Tibial artery (tissue), 4 donors: ENCODE data around the gene FBXO47.
A peak's percentile ranks its signal among the peaks of the same experiment; 100 is the strongest.

Source experiments
- DNase-seq, 2 donors: peaks; one replicate each; pipeline ENCODE4 v3.0.0-alpha.2; 2019
- H3K27ac ChIP-seq, 2 donors: fragments of 200-600 bp; sonication (generic) in 1 of 2; 1 replicate in 1 of 2; 2 replicates in 1 of 2; pipeline ENCODE4 v1.5.1; 2018 to 2019; ENCODE audit warnings: mild to moderate bottlenecking in 1 of 2
- H3K27me3 ChIP-seq, 2 donors: fragments of 200-600 bp; sonication (generic) in 1 of 2; one replicate each; pipeline versions ENCODE4 v1.5.1 to v1.6.0; 2016 to 2019
- H3K36me3 ChIP-seq, 3 donors: fragments of 200-600 bp; sonication (generic) in 2 of 3; one replicate each; pipeline ENCODE4 v1.5.1; 2016 to 2019; ENCODE audit warnings: mild to moderate bottlenecking in 2 of 3
- H3K4me1 ChIP-seq, 4 donors: fragments of 200-600 bp; sonication (generic) in 2 of 4; 1 replicate in 3 of 4; 2 replicates in 1 of 4; pipeline ENCODE4 v1.5.1; 2016 to 2019
- H3K4me3 ChIP-seq, 2 donors: fragments of 200-600 bp; sonication (generic) in 1 of 2; 1 replicate in 1 of 2; 2 replicates in 1 of 2; pipeline ENCODE4 v1.5.1; 2018 to 2019; ENCODE audit warnings: mild to moderate bottlenecking in 2 of 2
- H3K9me3 ChIP-seq, 3 donors: fragments of 200-600 bp; sonication (generic) in 1 of 3; one replicate each; pipeline ENCODE4 v1.5.1; 2016 to 2019
- CTCF ChIP-seq, 2 experiments: fragments of 200-600 bp in 1 of 2; fragments of 450-650 bp in 1 of 2; IDR thresholded peaks; one replicate each; pipeline ENCODE4 v1.5.1; 2017 to 2019; ENCODE audit warnings: antibody characterized with exemption in 2 of 2, mild to moderate bottlenecking in 1 of 2, moderate library complexity in 1 of 2
- intact Hi-C: fragments of 100-400 bp; cut with DNase I; formaldehyde crosslinking; loops from one replicate; pipeline ENCODE4 v1.15.0; 2023; ENCODE audit warnings: low total_unique reads

FBXO47 gene

DNA sequence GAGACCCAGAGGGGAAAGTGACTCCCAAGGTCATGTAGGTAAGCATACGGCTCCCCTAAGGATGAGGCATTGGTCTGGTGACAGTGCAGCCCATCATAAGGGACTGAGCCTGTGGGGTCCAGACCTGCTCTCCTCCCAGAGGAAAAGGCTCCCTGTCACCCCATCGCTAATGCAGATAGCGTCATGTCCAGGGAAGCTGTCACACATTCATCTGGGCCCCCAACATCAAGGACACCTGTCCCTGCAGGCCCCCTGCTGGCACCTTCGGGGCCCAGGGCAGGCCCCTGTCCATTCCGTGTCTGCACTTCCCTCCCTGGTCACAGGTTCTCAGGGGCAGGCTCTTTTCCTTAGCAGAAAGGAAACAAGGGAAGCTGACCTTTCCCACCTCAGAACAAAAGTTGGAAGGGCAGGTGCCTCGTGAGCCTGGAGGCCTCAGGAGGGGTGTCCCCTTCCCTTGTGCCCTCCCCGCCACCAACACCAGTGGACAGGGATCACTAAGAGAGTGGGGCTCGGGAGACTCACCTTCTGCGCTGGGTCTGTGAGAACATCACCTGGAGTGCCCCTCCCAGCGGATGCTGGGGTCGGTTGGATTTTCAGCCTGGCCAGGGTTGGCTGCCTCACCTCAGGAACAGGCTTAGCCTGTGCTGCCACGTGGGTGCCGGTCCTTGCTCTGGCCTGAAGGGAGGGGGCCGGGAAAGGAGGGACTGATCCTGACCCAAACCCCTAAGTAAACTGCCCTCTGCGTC, 59.1 kb downstream of the FBXO47 start:
- peak overlapping the region; percentile 54 to 62 for H3K27ac ChIP-seq
- peak in 1 of 2 donors; percentile 54 for DNase-seq
- H3K27me3 ChIP-seq = no peaks in the 10 kb centered on the region
- TF ChIP-seq CTCF (IDR thresholded peaks at IDR 0.05) = no peak
- H3K9me3 ChIP-seq = no peaks in the 10 kb centered on the region
- H3K4me1 ChIP-seq = peaks cover 0 to 76% (median 56%) of the 10 kb centered on the region in 4 donors
- intact Hi-C loops = no loop called here
- H3K4me3 ChIP-seq = no peak overlapping the region
- peaks cover 22 to 50% (median 41%) of the 10 kb centered on the region in 3 donors for H3K36me3 ChIP-seq

GRCh38 chr17:38906460-38907228, 60.6 kb downstream of the FBXO47 start:
- no peak overlapping the region for H3K4me3 ChIP-seq
- H3K4me1 ChIP-seq = peaks cover 0 to 76% (median 54%) of the 10 kb centered on the region in 4 donors
- peaks cover 25 to 49% (median 35%) of the 10 kb centered on the region in 3 donors for H3K36me3 ChIP-seq
- no peaks in the 10 kb centered on the region for H3K27me3 ChIP-seq
- peak in 1 of 2 donors; percentile 9 for DNase-seq
- H3K27ac ChIP-seq = peak overlapping the region; percentile 54 to 62
- intact Hi-C loops = no loop called here
- no peak for TF ChIP-seq CTCF (IDR thresholded peaks at IDR 0.05)
- H3K9me3 ChIP-seq = no peaks in the 10 kb centered on the region

DNA sequence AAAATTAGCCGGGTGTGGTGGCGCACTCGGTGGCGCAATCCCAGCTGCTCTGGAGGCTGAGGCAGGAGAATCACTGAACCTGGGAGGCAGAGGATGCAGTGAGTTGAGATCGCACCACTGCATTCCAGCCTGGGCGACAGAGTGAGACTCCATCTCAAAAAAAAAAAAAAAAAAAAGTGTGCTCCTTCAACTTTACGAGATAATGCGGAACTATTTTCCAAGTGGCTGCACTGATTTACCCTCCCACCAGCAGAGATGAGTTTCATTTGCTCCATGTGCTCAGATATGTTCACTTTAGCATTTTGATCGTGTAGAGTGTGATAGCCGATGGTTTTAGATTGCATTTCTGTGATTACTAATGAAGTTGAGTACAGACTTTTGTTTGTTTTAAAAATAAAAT, 61.8 kb downstream of the FBXO47 start:
- Histone ChIP-seq H3K4me3 (no peak overlapping the region), H3K9me3 (no peaks in the 10 kb centered on the region), H3K27me3 (no peaks in the 10 kb centered on the region), H3K4me1 (peaks cover 0 to 79% (median 59%) of the 10 kb centered on the region in 4 donors), H3K27ac (peak overlapping the region in 1 of 2 donors; percentile 54), H3K36me3 (peaks cover 25 to 42% (median 27%) of the 10 kb centered on the region in 3 donors)
- intact Hi-C loops = no loop called here
- DNase-seq = no peak
- TF ChIP-seq CTCF (IDR thresholded peaks at IDR 0.05) = no peak

GRCh38 chr17:38904892-38905291, 62.3 kb downstream of the FBXO47 start:
- Histone ChIP-seq H3K9me3 (no peaks in the 10 kb centered on the region), H3K4me3 (no peak overlapping the region), H3K4me1 (peaks cover 0 to 79% (median 62%) of the 10 kb centered on the region in 4 donors), H3K27me3 (no peaks in the 10 kb centered on the region), H3K36me3 (peaks cover 22 to 42% (median 25%) of the 10 kb centered on the region in 3 donors), H3K27ac (peak overlapping the region in 1 of 2 donors; percentile 2)
- intact Hi-C loops = no loop called here
- no peak for TF ChIP-seq CTCF (IDR thresholded peaks at IDR 0.05)
- no peak for DNase-seq

DNA sequence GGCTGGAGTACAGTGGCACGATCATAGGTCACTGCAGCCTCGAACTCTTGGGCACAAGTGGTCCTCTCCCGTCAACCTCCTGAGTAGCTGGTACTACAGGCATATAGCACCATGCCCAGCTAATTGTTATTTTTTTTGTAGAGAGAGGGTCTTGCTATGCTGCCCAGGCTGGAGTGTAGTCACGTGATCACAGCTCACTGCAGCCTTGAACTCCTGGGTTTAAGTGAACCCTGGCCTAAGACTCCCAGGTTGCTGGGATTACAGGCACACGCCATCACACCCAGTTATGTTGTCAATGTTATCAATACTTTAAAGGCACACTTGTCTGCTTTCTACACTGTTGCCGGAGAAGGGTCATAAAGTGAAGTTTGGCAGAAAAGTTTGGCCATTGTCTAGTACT, 63.8 kb downstream of the FBXO47 start:
- Histone ChIP-seq H3K9me3 (no peaks in the 10 kb centered on the region), H3K27ac (peak overlapping the region; percentile 67 to 77), H3K36me3 (peaks cover 30 to 55% (median 36%) of the 10 kb centered on the region in 3 donors), H3K4me1 (peaks cover 0 to 83% (median 65%) of the 10 kb centered on the region in 4 donors), H3K27me3 (no peaks in the 10 kb centered on the region), H3K4me3 (no peak overlapping the region)
- intact Hi-C loops = no loop called here
- no peak for TF ChIP-seq CTCF (IDR thresholded peaks at IDR 0.05)
- no peak for DNase-seq
